Liver (tissue), 3 donors: ENCODE results near the gene PHLDB2.

Experiments
- SP1 ChIP-seq: IDR thresholded peaks from 2 replicates; pipeline ENCODE4 v1.6.1; 2018; ENCODE audit warnings: antibody characterized with exemption, mild to moderate bottlenecking
- TF ChIP-seq, protein P1 (sequence below): IDR thresholded peaks from 2 replicates; pipeline ENCODE4 v1.6.1; 2016; ENCODE audit warnings: antibody characterized with exemption
- TF ChIP-seq, protein P2 (sequence below): fragments of 150-350 bp; IDR thresholded peaks from 2 replicates; pipeline ENCODE4 v1.5.1; 2017; ENCODE audit warnings: improper control_type of control experiment, low read depth, low read length; ENCODE audit not compliant: missing input control
- donor health status: healthy.
- donor health status: healthy.

DNA sequence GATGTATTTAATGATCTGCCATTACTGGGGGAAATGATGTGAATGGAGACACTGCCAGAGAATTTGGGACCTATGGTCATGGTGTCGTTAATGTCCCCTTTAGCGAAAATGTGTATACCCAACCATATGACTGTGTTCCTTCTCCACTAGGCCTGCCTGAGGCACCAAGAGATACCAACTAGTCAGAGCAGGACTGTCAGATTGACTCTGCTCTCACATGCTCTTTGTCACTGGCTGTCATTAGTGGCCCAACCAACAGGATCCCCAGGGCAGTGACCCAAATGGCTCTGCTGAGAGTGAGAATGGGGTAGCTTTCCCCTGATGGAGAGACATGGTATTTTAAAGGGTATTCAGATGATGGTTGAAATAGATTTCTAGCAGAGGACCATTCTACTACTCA lies 142.5 kb downstream of the PHLDB2 start:
- TF ChIP-seq, protein P1, sequence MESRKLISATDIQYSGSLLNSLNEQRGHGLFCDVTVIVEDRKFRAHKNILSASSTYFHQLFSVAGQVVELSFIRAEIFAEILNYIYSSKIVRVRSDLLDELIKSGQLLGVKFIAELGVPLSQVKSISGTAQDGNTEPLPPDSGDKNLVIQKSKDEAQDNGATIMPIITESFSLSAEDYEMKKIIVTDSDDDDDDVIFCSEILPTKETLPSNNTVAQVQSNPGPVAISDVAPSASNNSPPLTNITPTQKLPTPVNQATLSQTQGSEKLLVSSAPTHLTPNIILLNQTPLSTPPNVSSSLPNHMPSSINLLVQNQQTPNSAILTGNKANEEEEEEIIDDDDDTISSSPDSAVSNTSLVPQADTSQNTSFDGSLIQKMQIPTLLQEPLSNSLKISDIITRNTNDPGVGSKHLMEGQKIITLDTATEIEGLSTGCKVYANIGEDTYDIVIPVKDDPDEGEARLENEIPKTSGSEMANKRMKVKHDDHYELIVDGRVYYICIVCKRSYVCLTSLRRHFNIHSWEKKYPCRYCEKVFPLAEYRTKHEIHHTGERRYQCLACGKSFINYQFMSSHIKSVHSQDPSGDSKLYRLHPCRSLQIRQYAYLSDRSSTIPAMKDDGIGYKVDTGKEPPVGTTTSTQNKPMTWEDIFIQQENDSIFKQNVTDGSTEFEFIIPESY, result no peak
- TF ChIP-seq, protein P2, sequence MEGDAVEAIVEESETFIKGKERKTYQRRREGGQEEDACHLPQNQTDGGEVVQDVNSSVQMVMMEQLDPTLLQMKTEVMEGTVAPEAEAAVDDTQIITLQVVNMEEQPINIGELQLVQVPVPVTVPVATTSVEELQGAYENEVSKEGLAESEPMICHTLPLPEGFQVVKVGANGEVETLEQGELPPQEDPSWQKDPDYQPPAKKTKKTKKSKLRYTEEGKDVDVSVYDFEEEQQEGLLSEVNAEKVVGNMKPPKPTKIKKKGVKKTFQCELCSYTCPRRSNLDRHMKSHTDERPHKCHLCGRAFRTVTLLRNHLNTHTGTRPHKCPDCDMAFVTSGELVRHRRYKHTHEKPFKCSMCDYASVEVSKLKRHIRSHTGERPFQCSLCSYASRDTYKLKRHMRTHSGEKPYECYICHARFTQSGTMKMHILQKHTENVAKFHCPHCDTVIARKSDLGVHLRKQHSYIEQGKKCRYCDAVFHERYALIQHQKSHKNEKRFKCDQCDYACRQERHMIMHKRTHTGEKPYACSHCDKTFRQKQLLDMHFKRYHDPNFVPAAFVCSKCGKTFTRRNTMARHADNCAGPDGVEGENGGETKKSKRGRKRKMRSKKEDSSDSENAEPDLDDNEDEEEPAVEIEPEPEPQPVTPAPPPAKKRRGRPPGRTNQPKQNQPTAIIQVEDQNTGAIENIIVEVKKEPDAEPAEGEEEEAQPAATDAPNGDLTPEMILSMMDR, result no peak
- TF ChIP-seq SP1, result no peak
